Measurements from ENCODE around the gene COPE. TPM values are rescaled to one million over a fixed set of nuclear protein-coding genes. Genes with fewer than 3 reads are reported as not detected.

The COPE gene
- total RNA-seq, 1 donor from 2014 or later, result 213 TPM

GRCh38 chr19:18915639-18916038 lies 3.5 kb downstream of the COPE start:
- peaks cover 18% of the 10 kb centered on the region for H3K4me1 Mint-ChIP-seq (ENCODE audit: unreplicated experiment)
- DNase-seq (ENCODE audit: low spot score), result peak; percentile 41
- TF ChIP-seq CTCF (IDR thresholded peaks at IDR 0.05; ENCODE audit: unreplicated experiment), result peak; percentile 32
- peaks cover 13% of the 10 kb centered on the region for H3K27me3 Mint-ChIP-seq (ENCODE audit: unreplicated experiment)
- peaks cover 15% of the 10 kb centered on the region for H3K36me3 Mint-ChIP-seq (ENCODE audit: low read depth, unreplicated experiment)
- H3K4me3 Mint-ChIP-seq (ENCODE audit: unreplicated experiment), result peak overlapping the region; percentile 65
- H3K9me3 Mint-ChIP-seq (ENCODE audit: unreplicated experiment), result no peaks in the 10 kb centered on the region
- H3K27ac Mint-ChIP-seq (ENCODE audit: unreplicated experiment), result no peak overlapping the region

- H3K36me3 Mint-ChIP-seq (ENCODE audit: low read depth, unreplicated experiment), result peaks cover 10% of the 10 kb centered on the region
- peaks cover 6% of the 10 kb centered on the region for H3K4me1 Mint-ChIP-seq (ENCODE audit: unreplicated experiment)
- no peak for DNase-seq (ENCODE audit: low spot score)
- no peak for TF ChIP-seq CTCF (IDR thresholded peaks at IDR 0.05; ENCODE audit: unreplicated experiment)
- H3K4me3 Mint-ChIP-seq (ENCODE audit: unreplicated experiment), result no peak overlapping the region
- peaks cover 2% of the 10 kb centered on the region for H3K27me3 Mint-ChIP-seq (ENCODE audit: unreplicated experiment)
- no peak overlapping the region for H3K27ac Mint-ChIP-seq (ENCODE audit: unreplicated experiment)
- H3K9me3 Mint-ChIP-seq (ENCODE audit: unreplicated experiment), result no peaks in the 10 kb centered on the region
Measured at GRCh38 chr19:18913466-18913865, 5.7 kb downstream of the COPE start.

GRCh38 chr19:18912933-18913332 lies 6.3 kb downstream of the COPE start:
- no peak for DNase-seq (ENCODE audit: low spot score)
- H3K4me1 Mint-ChIP-seq (ENCODE audit: unreplicated experiment), result peaks cover 2% of the 10 kb centered on the region
- H3K27me3 Mint-ChIP-seq (ENCODE audit: unreplicated experiment), result peaks cover 2% of the 10 kb centered on the region
- no peak for TF ChIP-seq CTCF (IDR thresholded peaks at IDR 0.05; ENCODE audit: unreplicated experiment)
- peaks cover 10% of the 10 kb centered on the region for H3K36me3 Mint-ChIP-seq (ENCODE audit: low read depth, unreplicated experiment)
- H3K4me3 Mint-ChIP-seq (ENCODE audit: unreplicated experiment), result no peak overlapping the region
- no peaks in the 10 kb centered on the region for H3K9me3 Mint-ChIP-seq (ENCODE audit: unreplicated experiment)
- no peak overlapping the region for H3K27ac Mint-ChIP-seq (ENCODE audit: unreplicated experiment)

GRCh38 chr19:18910801-18911436 lies 8.3 kb downstream of the COPE start:
- Mint-ChIP-seq H3K4me1 (ENCODE audit: unreplicated experiment) (no peaks in the 10 kb centered on the region), H3K9me3 (ENCODE audit: unreplicated experiment) (no peaks in the 10 kb centered on the region), H3K27me3 (ENCODE audit: unreplicated experiment) (peaks cover 2% of the 10 kb centered on the region), H3K4me3 (ENCODE audit: unreplicated experiment) (no peak overlapping the region), H3K36me3 (ENCODE audit: low read depth, unreplicated experiment) (peaks cover 6% of the 10 kb centered on the region), H3K27ac (ENCODE audit: unreplicated experiment) (no peak overlapping the region)
- no peak for DNase-seq (ENCODE audit: low spot score)
- TF ChIP-seq CTCF (IDR thresholded peaks at IDR 0.05; ENCODE audit: unreplicated experiment), result no peak

- peak overlapping the region; percentile 51 for H3K4me3 Mint-ChIP-seq (ENCODE audit: unreplicated experiment)
- peak overlapping the region; percentile 18 for H3K27ac Mint-ChIP-seq (ENCODE audit: unreplicated experiment)
- peaks cover 12% of the 10 kb centered on the region for H3K36me3 Mint-ChIP-seq (ENCODE audit: low read depth, unreplicated experiment)
- H3K27me3 Mint-ChIP-seq (ENCODE audit: unreplicated experiment), result peaks cover 2% of the 10 kb centered on the region
- no peaks in the 10 kb centered on the region for H3K9me3 Mint-ChIP-seq (ENCODE audit: unreplicated experiment)
- no peak for TF ChIP-seq CTCF (IDR thresholded peaks at IDR 0.05; ENCODE audit: unreplicated experiment)
- no peaks in the 10 kb centered on the region for H3K4me1 Mint-ChIP-seq (ENCODE audit: unreplicated experiment)
- no peak for DNase-seq (ENCODE audit: low spot score)
Measured at GRCh38 chr19:18910010-18910409, 9.2 kb downstream of the COPE start.

All from endothelial cell (in vitro differentiated cells).